ENCODE measurements around the gene BEX4.
A peak's percentile ranks its signal among the peaks of the same experiment; 100 is the strongest.
"Not testable (repeated sequence)": the region's sequence is repeated elsewhere in the genome, so short reads cannot be mapped to it uniquely, and the experiment has no call there.

The BEX4 gene

DNA sequence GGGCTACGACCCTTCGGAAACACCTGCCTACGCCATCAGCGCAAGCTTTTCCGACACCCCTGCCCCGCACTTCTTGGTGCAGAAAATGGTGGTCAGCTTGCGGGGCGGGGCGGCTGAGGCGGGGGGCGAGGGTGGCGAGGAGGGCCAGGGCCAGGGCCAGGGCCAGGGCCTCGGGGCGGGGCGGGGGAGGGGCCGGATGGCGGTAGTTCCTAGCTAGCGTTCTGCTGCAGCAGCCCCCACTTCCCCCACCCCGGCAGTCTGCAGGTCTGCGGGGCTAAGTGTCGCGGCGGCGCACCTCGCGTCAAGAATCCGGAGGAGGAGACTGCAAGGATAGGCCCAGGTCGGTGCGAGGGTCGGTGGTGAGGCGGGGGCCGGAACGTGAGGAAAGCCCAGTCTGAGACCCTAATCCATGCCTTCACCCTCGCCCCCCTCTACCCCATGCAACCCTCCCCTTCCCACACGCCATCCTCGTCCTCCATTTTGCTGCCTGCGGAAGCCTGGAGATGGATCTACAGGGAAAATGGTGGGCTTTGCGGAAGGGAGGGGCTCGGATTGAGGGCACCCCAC, 600 bp downstream of the BEX4 start:
- TF ChIP-seq CTCF (IDR thresholded peaks at IDR 0.05; ENCODE audit: low read depth, low read length, missing control alignments): no peak
- peak overlapping the region; percentile 63 for H3K4me3 ChIP-seq (replicated peaks; ENCODE audit: low read depth, low read length)
- DNase-seq (ENCODE audit: extremely low read depth, low read depth): no peak

DNA sequence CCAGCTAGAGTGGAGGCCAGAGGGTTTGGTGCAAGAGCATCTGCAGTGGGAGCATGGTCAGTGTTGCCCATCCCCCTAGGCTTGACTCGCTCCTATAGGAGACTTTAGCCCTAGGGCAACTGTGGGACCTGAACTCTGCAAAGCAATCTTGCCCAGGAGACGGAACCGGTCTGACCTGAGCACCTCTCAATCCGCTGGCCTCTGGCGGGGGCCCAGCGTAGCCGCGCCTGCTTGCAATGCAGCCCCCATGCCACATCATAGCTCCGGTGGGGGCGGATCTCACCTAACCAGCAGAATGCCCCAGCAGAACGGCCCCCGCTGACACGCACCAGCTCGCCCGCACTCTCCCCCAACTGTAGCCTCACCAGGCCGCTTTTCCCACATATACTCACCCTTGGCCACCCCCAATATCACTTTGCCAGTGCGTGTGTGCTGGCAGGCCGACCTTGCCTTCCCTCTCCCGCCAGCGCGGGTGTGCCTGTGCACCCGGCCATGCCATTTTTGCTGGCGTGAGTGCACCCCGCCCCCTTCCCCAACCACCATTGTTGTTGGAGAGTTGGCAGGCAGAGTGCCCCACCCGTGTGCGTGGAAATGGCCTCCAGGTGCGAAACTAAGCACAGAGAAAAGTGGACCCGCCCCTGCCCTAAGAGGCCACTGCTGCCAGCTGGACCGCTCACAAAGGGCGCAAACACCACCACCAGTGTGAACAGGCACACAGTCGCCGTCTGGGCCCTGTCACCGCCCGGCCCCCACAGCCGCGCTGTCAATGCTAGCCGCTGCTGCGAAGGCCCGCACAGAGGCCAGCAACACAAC, 5.8 kb downstream of the BEX4 start:
- H3K4me3 ChIP-seq (replicated peaks; ENCODE audit: low read depth, low read length): no peak overlapping the region
- no peak for TF ChIP-seq CTCF (IDR thresholded peaks at IDR 0.05; ENCODE audit: low read depth, low read length, missing control alignments)
- DNase-seq (ENCODE audit: extremely low read depth, low read depth): no peak

DNA sequence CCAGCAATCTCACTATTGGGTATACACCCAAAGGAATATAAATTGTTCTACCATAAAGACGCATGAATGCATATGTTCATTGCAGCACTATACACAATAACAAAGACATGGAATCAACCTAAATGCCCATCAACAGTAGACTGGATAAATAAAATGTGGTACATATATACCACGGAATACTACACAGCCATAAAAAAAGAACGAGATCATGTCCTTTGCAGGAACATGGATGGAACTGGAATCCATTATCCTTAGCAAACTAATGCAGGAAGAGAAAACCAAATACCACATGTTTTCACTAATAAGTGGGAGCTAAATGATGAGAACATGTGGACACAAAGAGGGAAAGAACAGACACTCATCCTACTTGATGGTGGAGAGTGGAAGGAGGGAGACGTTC, 11.0 kb downstream of the BEX4 start:
- not testable (repeated sequence) for H3K4me3 ChIP-seq (replicated peaks; ENCODE audit: low read depth, low read length); DNase-seq (ENCODE audit: extremely low read depth, low read depth)

DNA sequence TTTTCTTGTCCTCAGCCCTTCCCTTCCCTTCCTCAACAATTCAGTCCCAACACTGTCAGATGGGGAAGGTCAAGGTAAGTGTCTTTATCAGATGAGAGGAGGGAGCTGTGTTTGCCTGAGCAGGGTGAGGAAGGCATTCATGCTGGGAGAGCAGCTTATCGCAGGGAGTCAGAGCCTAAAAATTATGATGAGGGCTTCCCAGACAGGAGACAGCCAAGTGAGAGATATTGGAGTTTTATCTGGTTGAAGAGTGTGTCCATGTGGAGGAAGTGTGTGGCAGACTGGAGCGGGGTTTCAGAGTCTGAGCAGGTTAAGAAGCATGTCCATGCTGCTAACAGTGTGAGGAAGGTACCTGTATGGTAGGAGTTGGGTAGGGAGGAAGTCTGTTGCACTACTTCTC, 18.4 kb downstream of the BEX4 start:
- DNase-seq (ENCODE audit: extremely low read depth, low read depth): no peak
- no peak overlapping the region for H3K4me3 ChIP-seq (replicated peaks; ENCODE audit: low read depth, low read length)
- no peak for TF ChIP-seq CTCF (IDR thresholded peaks at IDR 0.05; ENCODE audit: low read depth, low read length, missing control alignments)

DNA sequence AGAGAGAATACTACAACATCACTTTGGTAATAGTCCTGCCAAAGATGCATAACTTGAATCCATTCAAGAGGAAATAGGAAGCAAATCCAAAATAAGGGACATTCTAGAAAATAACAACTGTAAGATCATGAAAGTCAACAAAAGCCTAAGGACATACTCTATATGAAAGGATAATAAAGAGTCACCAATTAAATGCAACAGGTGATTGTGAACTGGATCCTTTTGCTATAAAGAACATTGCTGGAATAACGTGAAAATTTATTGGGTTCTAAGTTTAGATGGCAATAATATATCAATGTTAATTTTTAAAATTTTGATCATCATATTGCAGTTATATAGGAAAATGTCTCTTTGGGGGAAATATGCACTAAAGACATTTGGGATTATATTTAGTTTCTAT, 20.0 kb downstream of the BEX4 start:
- H3K4me3 ChIP-seq (replicated peaks; ENCODE audit: low read depth, low read length): no peak overlapping the region
- TF ChIP-seq CTCF (IDR thresholded peaks at IDR 0.05; ENCODE audit: low read depth, low read length, missing control alignments): no peak
- DNase-seq (ENCODE audit: extremely low read depth, low read depth): no peak

DNA sequence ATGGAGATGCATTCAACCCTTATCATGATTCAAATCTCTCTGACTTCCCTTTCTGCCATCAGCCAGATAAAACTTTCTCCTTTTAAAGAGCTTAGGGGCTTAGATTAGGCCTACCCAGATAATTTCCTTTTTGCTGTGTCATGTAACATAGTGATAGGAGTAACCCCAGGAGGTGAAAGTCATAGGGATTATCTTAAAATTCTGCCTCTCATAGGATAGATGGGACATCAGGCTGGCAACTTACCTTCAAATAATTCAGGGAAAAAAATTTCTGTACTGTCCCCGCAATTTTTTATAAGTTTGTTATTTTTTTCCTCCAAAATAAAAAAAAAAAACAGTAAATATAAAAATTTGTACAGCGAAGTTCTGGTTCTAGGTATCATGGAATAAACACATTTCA, 20.7 kb downstream of the BEX4 start:
- not testable (repeated sequence) for H3K4me3 ChIP-seq (replicated peaks; ENCODE audit: low read depth, low read length); DNase-seq (ENCODE audit: extremely low read depth, low read depth)

- no peak overlapping the region for H3K4me3 ChIP-seq (replicated peaks; ENCODE audit: low read depth, low read length)
- DNase-seq (ENCODE audit: extremely low read depth, low read depth): no peak
- TF ChIP-seq CTCF (IDR thresholded peaks at IDR 0.05; ENCODE audit: low read depth, low read length, missing control alignments): no peak
Measured at GRCh38 chrX:103236296-103236695, 21.4 kb downstream of the BEX4 start.

GRCh38 chrX:103240155-103240554, 25.2 kb downstream of the BEX4 start:
- DNase-seq (ENCODE audit: extremely low read depth, low read depth): no peak
- H3K4me3 ChIP-seq (replicated peaks; ENCODE audit: low read depth, low read length): no peak overlapping the region
- TF ChIP-seq CTCF (IDR thresholded peaks at IDR 0.05; ENCODE audit: low read depth, low read length, missing control alignments): no peak

Measured in HFF-Myc (cell line).